WTC11 (cell line): ENCODE results near the gene BPIFB4. TPM values are rescaled to one million over a fixed set of nuclear protein-coding genes. Genes with fewer than 3 reads are reported as not detected.

Experiments used
- ATAC-seq: fragments of 200-7000 bp; cut with Tn5 transposase; 2 replicates; pipeline ENCODE4 v1.10.0; 2021; ENCODE audit warnings: mild to moderate bottlenecking, moderate library complexity
- CTCF ChIA-PET: fragments of 300-600 bp; sonication (Branson Sonifier 250); formaldehyde crosslinking; loops from one replicate; lab custom pipeline; 2021; ENCODE audit warnings: antibody characterized with exemption; lab: Charles Lee
- POLR2A ChIA-PET: fragments of 350-600 bp; sonication (Branson Sonifier 250); formaldehyde crosslinking; loops from one replicate; lab custom pipeline; 2021; ENCODE audit warnings: antibody characterized with exemption; lab: Charles Lee
- DNase-seq: peaks from one replicate; pipeline ENCODE4 v3.0.0; 2021; ENCODE audit warnings: low spot score
- H3K27ac Mint-ChIP-seq: 2 replicates; pipeline ENCODE4 v1.8.0; 2021; ENCODE audit warnings: mixed read lengths
- H3K27me3 Mint-ChIP-seq: 2 replicates; pipeline ENCODE4 v1.8.0; 2021; ENCODE audit warnings: low read depth, mild to moderate bottlenecking, moderate library complexity, mixed read lengths
- H3K36me3 Mint-ChIP-seq: 2 replicates; pipeline ENCODE4 v1.8.0; 2021; ENCODE audit warnings: mixed read lengths
- H3K4me1 Mint-ChIP-seq: 2 replicates; pipeline ENCODE4 v1.8.0; 2022; ENCODE audit warnings: mixed read lengths
- H3K4me3 Mint-ChIP-seq: 2 replicates; pipeline ENCODE4 v1.8.0; 2021; ENCODE audit warnings: mild to moderate bottlenecking, moderate library complexity, mixed read lengths
- H3K9me3 Mint-ChIP-seq: 2 replicates; pipeline ENCODE4 v1.8.0; 2021; ENCODE audit warnings: mixed read lengths
- ATF1 ChIP-seq: sonication (generic); formaldehyde crosslinking; IDR thresholded peaks from 2 replicates; pipeline ENCODE4 v1.8.1; 2023; ENCODE audit warnings: mild to moderate bottlenecking, moderate library complexity, missing genetic modification reagents
- CBFB ChIP-seq: sonication (generic); formaldehyde crosslinking; IDR thresholded peaks from 2 replicates; pipeline ENCODE4 v1.8.1; 2022; ENCODE audit warnings: mild to moderate bottlenecking, low read depth, missing genetic modification reagents
- CREB1 ChIP-seq: sonication (generic); formaldehyde crosslinking; IDR thresholded peaks from 2 replicates; pipeline ENCODE4 v1.8.0; 2023; ENCODE audit warnings: mild to moderate bottlenecking, missing genetic modification reagents
- CREM ChIP-seq: sonication (generic); formaldehyde crosslinking; IDR thresholded peaks from 2 replicates; pipeline ENCODE4 v1.8.1; 2022; ENCODE audit warnings: mild to moderate bottlenecking, missing genetic modification reagents, moderate library complexity
- FOXP1 ChIP-seq: sonication (generic); formaldehyde crosslinking; IDR thresholded peaks from 2 replicates; pipeline ENCODE4 v1.8.0; 2022; ENCODE audit warnings: missing genetic modification reagents, mild to moderate bottlenecking, moderate library complexity, borderline replicate concordance
- JUN ChIP-seq: sonication (generic); formaldehyde crosslinking; IDR thresholded peaks from 2 replicates; pipeline ENCODE4 v1.8.0; 2023; ENCODE audit warnings: mild to moderate bottlenecking, missing genetic modification reagents
- MYBL2 ChIP-seq: sonication (generic); formaldehyde crosslinking; IDR thresholded peaks from 2 replicates; pipeline ENCODE4 v1.8.1; 2023; ENCODE audit warnings: mild to moderate bottlenecking, moderate library complexity, missing genetic modification reagents
- RORB ChIP-seq: fragments of 250-450 bp; sonication (Bioruptor Pico); IDR thresholded peaks from 2 replicates; pipeline ENCODE4 v1.9.0; 2021; ENCODE audit warnings: mild to moderate bottlenecking
- SMAD3 ChIP-seq: sonication (generic); formaldehyde crosslinking; IDR thresholded peaks from 2 replicates; pipeline ENCODE4 v1.8.0; 2022; ENCODE audit warnings: missing genetic modification reagents, mild to moderate bottlenecking, borderline replicate concordance
- SOX15 ChIP-seq: fragments of 250-450 bp; sonication (Bioruptor Pico); IDR thresholded peaks from 2 replicates; pipeline ENCODE4 v1.9.0; 2021; ENCODE audit warnings: mild to moderate bottlenecking
- SP1 ChIP-seq: sonication (generic); formaldehyde crosslinking; conservative IDR thresholded peaks from 2 replicates; pipeline ENCODE4 v1.8.1; 2022; ENCODE audit warnings: missing genetic modification reagents
- TCF7 ChIP-seq: sonication (generic); formaldehyde crosslinking; IDR thresholded peaks from 2 replicates; pipeline ENCODE4 v1.8.0; 2022; ENCODE audit warnings: mild to moderate bottlenecking, low read depth, missing genetic modification reagents, moderate library complexity
- TEAD4 ChIP-seq: sonication (generic); formaldehyde crosslinking; IDR thresholded peaks from 2 replicates; pipeline ENCODE4 v1.8.0; 2022; ENCODE audit warnings: mild to moderate bottlenecking, missing genetic modification reagents
- TP53 ChIP-seq: sonication (generic); formaldehyde crosslinking; IDR thresholded peaks from 2 replicates; pipeline ENCODE4 v1.8.1; 2023; ENCODE audit warnings: mild to moderate bottlenecking, missing genetic modification reagents
- ZNF121 ChIP-seq: sonication (generic); formaldehyde crosslinking; IDR thresholded peaks from 2 replicates; pipeline ENCODE4 v1.8.0; 2023; ENCODE audit warnings: missing genetic modification reagents
- ZNF232 ChIP-seq: sonication (generic); formaldehyde crosslinking; IDR thresholded peaks from 2 replicates; pipeline ENCODE4 v1.8.0; 2022; ENCODE audit warnings: mild to moderate bottlenecking, missing genetic modification reagents
- ZNF416 ChIP-seq: fragments of 250-450 bp; sonication (Bioruptor Pico); IDR thresholded peaks from 2 replicates; pipeline ENCODE4 v1.9.0; 2021; ENCODE audit warnings: mild to moderate bottlenecking, inconsistent platforms
- ZNF423 ChIP-seq: fragments of 250-450 bp; sonication (Bioruptor Pico); IDR thresholded peaks from 2 replicates; pipeline ENCODE4 v2.1.2; 2022; ENCODE audit warnings: mild to moderate bottlenecking, moderate library complexity
- total RNA-seq: library from RNA; stranded (reverse); gene quantifications from 3 replicates; pipeline ENCODE4 v1.2.3, GENCODE V29; 2021
- TF ChIP-seq, protein P1 (sequence below): sonication (generic); formaldehyde crosslinking; IDR thresholded peaks from 2 replicates; pipeline ENCODE4 v1.8.1; 2023; ENCODE audit warnings: mild to moderate bottlenecking, missing genetic modification reagents
- TF ChIP-seq, protein P2 (sequence below): fragments of 250-450 bp; sonication (Bioruptor Pico); IDR thresholded peaks from 2 replicates; pipeline ENCODE4 v1.8.0; 2021; ENCODE audit warnings: mild to moderate bottlenecking
- TF ChIP-seq, protein P3 (sequence below): fragments of 250-450 bp; sonication (Bioruptor Pico); IDR thresholded peaks from 2 replicates; pipeline ENCODE4 v2.1.2; 2022; ENCODE audit warnings: mild to moderate bottlenecking, moderate library complexity
- TF ChIP-seq, protein P4 (sequence below): fragments of 250-450 bp; sonication (Bioruptor Pico); IDR thresholded peaks from 2 replicates; pipeline ENCODE4 v1.9.0; 2021; ENCODE audit warnings: mild to moderate bottlenecking, borderline replicate concordance
- TF ChIP-seq, protein P5 (sequence below): sonication (generic); formaldehyde crosslinking; IDR thresholded peaks from 2 replicates; pipeline ENCODE4 v1.8.1; 2022; ENCODE audit warnings: low read depth, mild to moderate bottlenecking, moderate library complexity, missing genetic modification reagents, borderline replicate concordance
- TF ChIP-seq, protein P6 (sequence below): sonication (generic); formaldehyde crosslinking; IDR thresholded peaks from 2 replicates; pipeline ENCODE4 v1.8.0; 2023; ENCODE audit warnings: mild to moderate bottlenecking, missing genetic modification reagents

BPIFB4 gene
- total RNA-seq, 1 experiment from 2014 or later: not detected

DNA sequence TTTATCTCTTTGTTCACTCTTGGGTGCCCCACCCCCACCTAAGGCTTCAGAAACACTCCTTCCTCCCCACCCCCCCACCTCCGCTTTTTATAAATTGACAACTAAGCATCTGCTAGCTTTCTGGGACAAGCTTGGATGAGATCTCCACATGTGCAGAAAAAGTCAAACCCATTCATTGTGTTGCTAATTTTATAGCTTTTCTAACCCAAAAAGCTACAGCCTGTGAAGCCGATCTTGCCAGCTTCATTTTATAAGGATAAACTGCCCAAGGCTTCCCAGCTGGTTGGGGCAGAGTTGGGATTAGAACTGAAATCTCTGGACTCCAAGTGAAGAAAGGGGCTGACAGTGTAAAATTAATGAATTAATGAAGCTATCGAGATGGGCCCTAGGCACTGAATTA lies 24.1 kb downstream of the BPIFB4 start:
- Mint-ChIP-seq H3K27me3 (no peaks in the 10 kb centered on the region; the same call in 1 of the 2 replicates), H3K4me3 (no peak overlapping the region), H3K9me3 (no peaks in the 10 kb centered on the region), H3K4me1 (peaks cover 15% of the 10 kb centered on the region), H3K27ac (no peak overlapping the region), H3K36me3 (no peaks in the 10 kb centered on the region)
- POLR2A ChIA-PET: interaction anchor here (0.6 kb wide), 1 partner anchor 129 kb away, joined by 4 read pairs; no protein-coding TSS in a partner anchor
- ATAC-seq: no peak
- TF ChIP-seq TEAD4 (CRISPR knock-in tag) (no peak), ZNF121 (CRISPR knock-in tag) (no peak), CBFB (CRISPR knock-in tag) (no peak), SMAD3 (no peak), CREB1 (CRISPR knock-in tag) (no peak), SP1 (CRISPR knock-in tag) (no peak), MYBL2 (CRISPR knock-in tag) (no peak), JUN (no peak), ZNF232 (no peak), TCF7 (CRISPR knock-in tag) (no peak), ZNF416 (CRISPR knock-in tag) (no peak), FOXP1 (CRISPR knock-in tag) (no peak), TP53 (no peak), SOX15 (CRISPR knock-in tag) (no peak)
- TF ChIP-seq, protein P1, sequence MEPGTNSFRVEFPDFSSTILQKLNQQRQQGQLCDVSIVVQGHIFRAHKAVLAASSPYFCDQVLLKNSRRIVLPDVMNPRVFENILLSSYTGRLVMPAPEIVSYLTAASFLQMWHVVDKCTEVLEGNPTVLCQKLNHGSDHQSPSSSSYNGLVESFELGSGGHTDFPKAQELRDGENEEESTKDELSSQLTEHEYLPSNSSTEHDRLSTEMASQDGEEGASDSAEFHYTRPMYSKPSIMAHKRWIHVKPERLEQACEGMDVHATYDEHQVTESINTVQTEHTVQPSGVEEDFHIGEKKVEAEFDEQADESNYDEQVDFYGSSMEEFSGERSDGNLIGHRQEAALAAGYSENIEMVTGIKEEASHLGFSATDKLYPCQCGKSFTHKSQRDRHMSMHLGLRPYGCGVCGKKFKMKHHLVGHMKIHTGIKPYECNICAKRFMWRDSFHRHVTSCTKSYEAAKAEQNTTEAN (CRISPR knock-in tag): no peak
- TF ChIP-seq, protein P2, sequence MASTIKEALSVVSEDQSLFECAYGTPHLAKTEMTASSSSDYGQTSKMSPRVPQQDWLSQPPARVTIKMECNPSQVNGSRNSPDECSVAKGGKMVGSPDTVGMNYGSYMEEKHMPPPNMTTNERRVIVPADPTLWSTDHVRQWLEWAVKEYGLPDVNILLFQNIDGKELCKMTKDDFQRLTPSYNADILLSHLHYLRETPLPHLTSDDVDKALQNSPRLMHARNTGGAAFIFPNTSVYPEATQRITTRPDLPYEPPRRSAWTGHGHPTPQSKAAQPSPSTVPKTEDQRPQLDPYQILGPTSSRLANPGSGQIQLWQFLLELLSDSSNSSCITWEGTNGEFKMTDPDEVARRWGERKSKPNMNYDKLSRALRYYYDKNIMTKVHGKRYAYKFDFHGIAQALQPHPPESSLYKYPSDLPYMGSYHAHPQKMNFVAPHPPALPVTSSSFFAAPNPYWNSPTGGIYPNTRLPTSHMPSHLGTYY (CRISPR knock-in tag): no peak
- TF ChIP-seq, protein P3, sequence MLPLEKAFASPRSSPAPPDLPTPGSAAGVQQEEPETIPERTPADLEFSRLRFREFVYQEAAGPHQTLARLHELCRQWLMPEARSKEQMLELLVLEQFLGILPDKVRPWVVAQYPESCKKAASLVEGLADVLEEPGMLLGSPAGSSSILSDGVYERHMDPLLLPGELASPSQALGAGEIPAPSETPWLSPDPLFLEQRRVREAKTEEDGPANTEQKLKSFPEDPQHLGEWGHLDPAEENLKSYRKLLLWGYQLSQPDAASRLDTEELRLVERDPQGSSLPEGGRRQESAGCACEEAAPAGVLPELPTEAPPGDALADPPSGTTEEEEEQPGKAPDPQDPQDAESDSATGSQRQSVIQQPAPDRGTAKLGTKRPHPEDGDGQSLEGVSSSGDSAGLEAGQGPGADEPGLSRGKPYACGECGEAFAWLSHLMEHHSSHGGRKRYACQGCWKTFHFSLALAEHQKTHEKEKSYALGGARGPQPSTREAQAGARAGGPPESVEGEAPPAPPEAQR: no peak
- TF ChIP-seq, protein P4, sequence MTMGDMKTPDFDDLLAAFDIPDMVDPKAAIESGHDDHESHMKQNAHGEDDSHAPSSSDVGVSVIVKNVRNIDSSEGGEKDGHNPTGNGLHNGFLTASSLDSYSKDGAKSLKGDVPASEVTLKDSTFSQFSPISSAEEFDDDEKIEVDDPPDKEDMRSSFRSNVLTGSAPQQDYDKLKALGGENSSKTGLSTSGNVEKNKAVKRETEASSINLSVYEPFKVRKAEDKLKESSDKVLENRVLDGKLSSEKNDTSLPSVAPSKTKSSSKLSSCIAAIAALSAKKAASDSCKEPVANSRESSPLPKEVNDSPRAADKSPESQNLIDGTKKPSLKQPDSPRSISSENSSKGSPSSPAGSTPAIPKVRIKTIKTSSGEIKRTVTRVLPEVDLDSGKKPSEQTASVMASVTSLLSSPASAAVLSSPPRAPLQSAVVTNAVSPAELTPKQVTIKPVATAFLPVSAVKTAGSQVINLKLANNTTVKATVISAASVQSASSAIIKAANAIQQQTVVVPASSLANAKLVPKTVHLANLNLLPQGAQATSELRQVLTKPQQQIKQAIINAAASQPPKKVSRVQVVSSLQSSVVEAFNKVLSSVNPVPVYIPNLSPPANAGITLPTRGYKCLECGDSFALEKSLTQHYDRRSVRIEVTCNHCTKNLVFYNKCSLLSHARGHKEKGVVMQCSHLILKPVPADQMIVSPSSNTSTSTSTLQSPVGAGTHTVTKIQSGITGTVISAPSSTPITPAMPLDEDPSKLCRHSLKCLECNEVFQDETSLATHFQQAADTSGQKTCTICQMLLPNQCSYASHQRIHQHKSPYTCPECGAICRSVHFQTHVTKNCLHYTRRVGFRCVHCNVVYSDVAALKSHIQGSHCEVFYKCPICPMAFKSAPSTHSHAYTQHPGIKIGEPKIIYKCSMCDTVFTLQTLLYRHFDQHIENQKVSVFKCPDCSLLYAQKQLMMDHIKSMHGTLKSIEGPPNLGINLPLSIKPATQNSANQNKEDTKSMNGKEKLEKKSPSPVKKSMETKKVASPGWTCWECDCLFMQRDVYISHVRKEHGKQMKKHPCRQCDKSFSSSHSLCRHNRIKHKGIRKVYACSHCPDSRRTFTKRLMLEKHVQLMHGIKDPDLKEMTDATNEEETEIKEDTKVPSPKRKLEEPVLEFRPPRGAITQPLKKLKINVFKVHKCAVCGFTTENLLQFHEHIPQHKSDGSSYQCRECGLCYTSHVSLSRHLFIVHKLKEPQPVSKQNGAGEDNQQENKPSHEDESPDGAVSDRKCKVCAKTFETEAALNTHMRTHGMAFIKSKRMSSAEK (CRISPR knock-in tag): no peak
- CTCF ChIA-PET: interaction anchor here (0.6 to 2.9 kb wide), 4 partner anchors 7 to 109 kb away, joined by 3 to 10 read pairs (median 4); no protein-coding TSS in a partner anchor
- no peak for DNase-seq

DNA sequence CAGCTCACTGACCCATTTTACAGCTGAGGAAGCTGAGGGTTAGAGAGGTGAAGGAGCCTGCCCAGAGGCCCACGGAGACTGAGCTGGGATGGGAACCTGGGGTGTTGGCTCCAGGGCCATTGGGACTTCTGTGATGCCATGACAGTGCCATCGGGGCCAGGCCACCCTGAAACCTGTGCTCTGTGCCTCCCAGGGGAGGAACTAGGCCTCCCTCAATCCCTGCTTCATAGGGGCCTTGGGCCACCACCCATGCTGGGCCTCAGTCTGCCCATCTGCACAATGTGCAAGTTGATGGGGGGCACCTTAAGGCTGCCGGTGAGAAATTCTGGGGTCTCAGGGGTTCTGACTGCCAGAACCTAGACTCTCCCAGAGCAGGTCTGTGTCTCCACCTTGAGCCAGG lies 24.9 kb downstream of the BPIFB4 start:
- H3K27me3 Mint-ChIP-seq: no peaks in the 10 kb centered on the region; the same call in 1 of the 2 replicates
- no peak overlapping the region for H3K4me3 Mint-ChIP-seq
- H3K36me3 Mint-ChIP-seq: no peaks in the 10 kb centered on the region
- ATAC-seq (no peak), DNase-seq (no peak)
- TF ChIP-seq FOXP1 (CRISPR knock-in tag) (no peak), ZNF423 (no peak), ATF1 (CRISPR knock-in tag) (no peak), CREM (CRISPR knock-in tag) (no peak), RORB (no peak)
- TF ChIP-seq, protein P5, sequence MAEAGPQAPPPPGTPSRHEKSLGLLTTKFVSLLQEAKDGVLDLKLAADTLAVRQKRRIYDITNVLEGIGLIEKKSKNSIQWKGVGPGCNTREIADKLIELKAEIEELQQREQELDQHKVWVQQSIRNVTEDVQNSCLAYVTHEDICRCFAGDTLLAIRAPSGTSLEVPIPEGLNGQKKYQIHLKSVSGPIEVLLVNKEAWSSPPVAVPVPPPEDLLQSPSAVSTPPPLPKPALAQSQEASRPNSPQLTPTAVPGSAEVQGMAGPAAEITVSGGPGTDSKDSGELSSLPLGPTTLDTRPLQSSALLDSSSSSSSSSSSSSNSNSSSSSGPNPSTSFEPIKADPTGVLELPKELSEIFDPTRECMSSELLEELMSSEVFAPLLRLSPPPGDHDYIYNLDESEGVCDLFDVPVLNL (CRISPR knock-in tag): no peak
- TF ChIP-seq, protein P6, sequence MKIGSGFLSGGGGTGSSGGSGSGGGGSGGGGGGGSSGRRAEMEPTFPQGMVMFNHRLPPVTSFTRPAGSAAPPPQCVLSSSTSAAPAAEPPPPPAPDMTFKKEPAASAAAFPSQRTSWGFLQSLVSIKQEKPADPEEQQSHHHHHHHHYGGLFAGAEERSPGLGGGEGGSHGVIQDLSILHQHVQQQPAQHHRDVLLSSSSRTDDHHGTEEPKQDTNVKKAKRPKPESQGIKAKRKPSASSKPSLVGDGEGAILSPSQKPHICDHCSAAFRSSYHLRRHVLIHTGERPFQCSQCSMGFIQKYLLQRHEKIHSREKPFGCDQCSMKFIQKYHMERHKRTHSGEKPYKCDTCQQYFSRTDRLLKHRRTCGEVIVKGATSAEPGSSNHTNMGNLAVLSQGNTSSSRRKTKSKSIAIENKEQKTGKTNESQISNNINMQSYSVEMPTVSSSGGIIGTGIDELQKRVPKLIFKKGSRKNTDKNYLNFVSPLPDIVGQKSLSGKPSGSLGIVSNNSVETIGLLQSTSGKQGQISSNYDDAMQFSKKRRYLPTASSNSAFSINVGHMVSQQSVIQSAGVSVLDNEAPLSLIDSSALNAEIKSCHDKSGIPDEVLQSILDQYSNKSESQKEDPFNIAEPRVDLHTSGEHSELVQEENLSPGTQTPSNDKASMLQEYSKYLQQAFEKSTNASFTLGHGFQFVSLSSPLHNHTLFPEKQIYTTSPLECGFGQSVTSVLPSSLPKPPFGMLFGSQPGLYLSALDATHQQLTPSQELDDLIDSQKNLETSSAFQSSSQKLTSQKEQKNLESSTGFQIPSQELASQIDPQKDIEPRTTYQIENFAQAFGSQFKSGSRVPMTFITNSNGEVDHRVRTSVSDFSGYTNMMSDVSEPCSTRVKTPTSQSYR: no peak
- POLR2A ChIA-PET: no interaction called here
- no peaks in the 10 kb centered on the region for H3K9me3 Mint-ChIP-seq
- H3K27ac Mint-ChIP-seq: no peak overlapping the region
- CTCF ChIA-PET: interaction anchor here (1.5 to 2.9 kb wide), 2 partner anchors 8 to 108 kb away, joined by 4 to 10 read pairs; no protein-coding TSS in a partner anchor
- H3K4me1 Mint-ChIP-seq: peaks cover 15% of the 10 kb centered on the region
